SIG-M5 treated with dmso at 0.1 percent for 504 hours (cell line): ENCODE results near the gene SH3PXD2A.
"Not testable (repeated sequence)": the region's sequence is repeated elsewhere in the genome, so short reads cannot be mapped to it uniquely, and the experiment has no call there.

ENCODE experiments used
- DNase-seq: peaks from one replicate; lab custom pipeline; 2025; ENCODE audit not compliant: unreplicated experiment; lab: John Stamatoyannopoulos, UW

The SH3PXD2A gene

GRCh38 chr10:103772096-103772845 is 83.1 kb downstream of the SH3PXD2A start:
- DNase-seq: peak; percentile 37

GRCh38 chr10:103770139-103770538 is 85.2 kb downstream of the SH3PXD2A start:
- DNase-seq: no peak

GRCh38 chr10:103769176-103769575 is 86.2 kb downstream of the SH3PXD2A start:
- DNase-seq: peak; percentile 27

- no peak for DNase-seq
These were observed 87.0 kb downstream of the SH3PXD2A start for GRCh38 chr10:103768345-103768744.

DNA sequence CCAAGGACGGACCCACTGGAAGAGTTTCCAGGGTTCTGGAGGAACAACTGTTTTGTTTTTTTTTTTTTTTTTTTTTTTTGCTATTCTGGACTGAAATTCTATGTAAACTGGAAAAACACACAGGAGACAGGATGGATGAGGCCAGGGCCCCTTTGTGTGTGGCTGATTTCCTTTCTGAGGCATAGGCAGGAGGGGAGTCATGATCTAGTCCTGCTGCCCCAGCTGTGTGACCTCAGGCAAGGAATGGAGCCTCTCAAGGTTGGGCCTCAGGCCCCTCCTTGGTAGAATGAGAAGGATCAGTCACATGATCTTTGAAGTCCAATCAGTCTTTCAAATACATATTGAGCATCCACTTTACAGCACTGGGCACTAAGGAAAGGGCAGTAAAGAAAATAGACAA is 87.6 kb downstream of the SH3PXD2A start:
- DNase-seq: no peak

DNA sequence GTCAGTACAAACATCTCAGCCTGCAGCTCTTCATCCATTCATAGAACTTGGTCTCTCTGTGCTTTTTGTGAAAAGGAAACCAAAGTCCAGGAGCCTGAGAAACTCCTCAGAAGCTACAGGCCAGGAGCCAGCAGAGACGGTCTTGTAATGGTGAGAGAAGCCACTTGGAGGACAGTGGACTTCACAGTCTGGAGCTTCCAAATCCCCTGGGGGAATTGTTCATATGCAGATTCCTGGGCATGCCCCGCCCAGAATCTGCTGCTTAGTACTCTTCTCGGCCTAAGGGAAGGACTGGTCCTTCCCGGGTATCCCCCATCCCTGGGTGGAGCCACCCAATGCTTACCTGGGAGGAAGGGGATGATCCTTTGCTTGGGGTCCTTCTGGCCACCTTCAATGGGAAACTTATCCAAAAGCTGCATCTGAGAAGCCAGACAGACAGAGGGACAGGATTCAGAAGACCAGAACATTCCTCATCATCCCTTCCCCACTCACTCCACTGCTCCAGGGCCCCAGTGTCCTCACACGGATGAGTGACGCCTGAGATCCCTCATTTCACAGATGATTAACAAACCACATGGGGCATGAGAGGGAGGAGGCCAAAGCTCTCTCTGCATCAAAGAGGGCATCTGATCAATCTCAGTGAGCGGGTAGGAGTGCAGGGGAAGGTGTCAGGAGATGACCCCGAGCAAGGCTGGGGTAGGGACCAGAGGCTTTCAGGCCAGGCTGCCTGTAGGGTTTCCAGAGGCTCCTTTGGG is 88.4 kb downstream of the SH3PXD2A start:
- DNase-seq: no peak

DNA sequence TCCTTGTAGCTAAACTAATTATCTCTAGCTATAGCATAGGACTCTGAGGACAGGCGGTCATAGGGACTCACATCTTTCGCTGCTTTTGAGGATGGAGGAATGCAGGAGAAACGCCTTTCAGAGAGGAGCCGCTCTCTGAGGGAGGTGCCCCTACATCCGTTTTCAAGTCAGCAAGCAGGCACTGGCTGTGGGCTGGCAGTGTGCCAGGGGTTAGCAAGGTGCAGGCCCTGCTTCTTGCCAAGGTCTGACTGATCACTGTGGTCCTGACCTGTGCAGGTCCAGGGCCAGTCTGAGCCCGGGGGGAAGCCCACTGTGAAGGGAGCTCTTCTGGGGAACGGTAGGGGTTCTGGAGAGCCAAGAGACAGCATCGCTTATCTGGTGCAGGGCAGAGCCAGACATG is 89.4 kb downstream of the SH3PXD2A start:
- DNase-seq: no peak

DNA sequence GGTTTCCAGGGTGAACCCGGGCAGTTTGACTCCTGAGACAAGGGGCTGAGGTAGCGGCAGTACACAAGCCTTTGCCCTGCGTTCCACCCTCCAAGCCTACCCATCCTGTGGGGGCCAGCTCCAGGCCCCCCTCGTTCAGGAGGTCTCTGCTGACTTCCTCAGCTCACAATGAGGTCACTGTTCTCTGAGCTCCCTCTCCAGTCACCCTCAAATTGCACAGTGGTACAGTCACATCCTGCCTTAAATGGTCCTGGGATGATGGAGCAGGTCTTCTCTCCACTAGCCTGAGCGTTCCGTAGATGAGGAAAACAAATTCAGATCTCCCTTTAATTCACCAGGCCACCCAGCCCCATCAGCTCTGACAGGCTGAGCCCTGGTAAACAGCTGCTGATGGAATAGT is 90.2 kb downstream of the SH3PXD2A start:
- no peak for DNase-seq

DNA sequence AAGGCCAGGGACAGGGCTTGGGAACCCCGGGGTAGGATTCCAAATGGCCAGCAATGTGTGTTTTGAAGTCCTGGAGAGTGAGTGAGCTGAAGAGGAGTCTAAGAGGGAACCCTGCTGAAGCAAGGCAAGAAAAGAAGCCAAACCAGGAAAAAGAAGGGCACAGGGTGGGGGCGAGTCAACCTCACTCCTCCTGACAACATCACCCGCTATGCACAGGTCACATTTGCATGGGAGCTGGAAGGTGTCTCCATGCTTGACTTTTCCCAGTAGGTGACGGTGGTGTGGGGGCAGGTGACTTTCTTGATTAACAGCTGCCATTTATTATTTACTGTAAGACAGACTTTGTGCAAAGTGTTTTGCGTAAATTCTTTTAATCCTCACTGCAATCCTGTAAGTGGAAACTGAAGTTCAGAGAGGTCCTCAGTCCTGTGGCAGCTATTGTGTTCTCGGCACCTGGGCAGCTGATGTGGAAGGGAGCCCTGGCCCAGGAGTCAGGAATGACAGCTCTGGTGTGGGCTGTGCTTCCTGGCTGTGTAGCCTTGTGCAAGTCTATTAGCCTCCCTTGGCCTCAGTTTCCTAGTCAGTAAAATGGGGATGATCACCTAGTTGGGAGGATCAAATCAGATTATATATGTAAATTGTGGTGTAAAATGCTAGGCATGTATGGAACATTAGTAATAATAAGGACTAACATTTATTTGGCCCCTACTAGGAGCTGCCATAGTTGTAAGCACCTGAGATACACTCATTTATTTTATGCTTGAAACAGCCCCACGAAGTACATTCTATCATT is 90.9 kb downstream of the SH3PXD2A start:
- no peak for DNase-seq

- DNase-seq: peak; percentile 83
These were observed 91.8 kb downstream of the SH3PXD2A start for GRCh38 chr10:103763374-103764202.

GRCh38 chr10:103762916-103763315 is 92.5 kb downstream of the SH3PXD2A start:
- DNase-seq: no peak

- DNase-seq: no peak
These were observed 93.2 kb downstream of the SH3PXD2A start for GRCh38 chr10:103762162-103762561.

GRCh38 chr10:103761075-103761920 is 94.1 kb downstream of the SH3PXD2A start:
- no peak for DNase-seq

DNA sequence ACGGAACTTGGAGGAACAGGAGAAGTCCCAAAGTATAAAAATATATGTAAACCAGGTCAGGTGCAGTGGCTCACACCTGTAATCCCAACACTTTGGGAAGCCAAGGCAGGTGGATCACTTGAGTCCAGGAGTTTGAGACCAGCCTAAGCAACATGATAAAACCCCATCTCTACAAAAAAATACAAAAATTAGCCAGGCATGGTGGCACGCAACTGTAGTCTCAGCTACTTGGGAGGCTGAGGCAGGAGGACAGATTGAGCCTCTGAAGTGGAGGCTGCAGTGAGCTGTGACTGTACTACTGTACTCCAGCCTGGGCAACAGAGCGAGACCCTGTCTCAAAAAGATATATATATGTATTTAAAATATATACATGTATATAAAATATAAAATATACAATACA is 95.1 kb downstream of the SH3PXD2A start:
- not testable (repeated sequence) for DNase-seq

DNA sequence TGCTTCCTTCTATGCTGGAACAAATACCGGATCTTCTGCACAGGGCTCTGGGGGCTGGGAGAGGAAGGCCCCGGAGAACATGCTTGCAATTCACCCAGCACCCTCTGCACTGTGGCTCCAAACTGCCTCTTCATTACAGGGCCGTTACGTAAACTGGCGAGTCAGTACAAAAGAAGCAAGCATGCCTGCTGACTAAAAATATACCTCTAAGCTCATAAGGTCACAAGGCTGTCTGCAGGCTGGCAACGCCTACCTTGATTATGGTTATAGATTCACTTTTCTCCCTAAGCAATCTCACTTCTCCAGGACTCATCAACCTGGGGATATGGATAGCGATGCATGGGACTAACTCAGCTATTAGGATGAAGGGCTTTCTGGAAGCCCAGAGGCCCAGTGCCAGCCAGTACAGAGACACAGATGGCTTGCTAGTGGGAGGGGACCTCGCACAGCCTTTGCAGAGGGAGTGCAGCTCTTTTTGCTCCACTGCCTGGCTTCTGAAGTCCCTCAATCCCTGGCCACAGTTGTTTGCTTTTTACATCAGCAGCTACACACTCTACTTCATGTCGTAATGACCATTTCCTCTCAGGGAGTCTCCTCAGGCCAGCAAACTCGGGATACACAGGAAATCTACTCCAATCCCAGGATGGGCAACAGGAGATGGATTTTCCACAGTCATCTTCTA is 96.1 kb downstream of the SH3PXD2A start:
- peak; percentile 96 for DNase-seq

DNA sequence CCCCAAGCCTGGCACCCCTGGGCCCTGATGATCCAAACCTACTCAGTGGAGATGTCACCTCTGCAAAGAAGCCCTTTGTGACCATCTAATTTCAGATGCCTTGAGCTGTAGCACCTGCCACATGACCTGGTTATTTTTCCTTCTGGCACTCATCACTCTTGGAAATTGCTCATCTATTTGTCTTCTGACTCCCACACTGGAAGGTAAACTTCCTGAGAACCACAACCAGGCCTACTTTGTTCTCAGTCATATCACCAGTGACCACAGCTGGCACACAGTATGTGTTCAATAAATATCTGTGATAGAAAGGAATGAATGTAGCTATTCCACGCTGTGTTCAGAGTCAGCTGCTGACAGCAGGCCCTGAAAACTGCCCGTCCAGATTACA is 97.1 kb downstream of the SH3PXD2A start:
- no peak for DNase-seq

- peak; percentile 83 for DNase-seq
These were observed 97.7 kb downstream of the SH3PXD2A start for GRCh38 chr10:103757531-103758293.

DNA sequence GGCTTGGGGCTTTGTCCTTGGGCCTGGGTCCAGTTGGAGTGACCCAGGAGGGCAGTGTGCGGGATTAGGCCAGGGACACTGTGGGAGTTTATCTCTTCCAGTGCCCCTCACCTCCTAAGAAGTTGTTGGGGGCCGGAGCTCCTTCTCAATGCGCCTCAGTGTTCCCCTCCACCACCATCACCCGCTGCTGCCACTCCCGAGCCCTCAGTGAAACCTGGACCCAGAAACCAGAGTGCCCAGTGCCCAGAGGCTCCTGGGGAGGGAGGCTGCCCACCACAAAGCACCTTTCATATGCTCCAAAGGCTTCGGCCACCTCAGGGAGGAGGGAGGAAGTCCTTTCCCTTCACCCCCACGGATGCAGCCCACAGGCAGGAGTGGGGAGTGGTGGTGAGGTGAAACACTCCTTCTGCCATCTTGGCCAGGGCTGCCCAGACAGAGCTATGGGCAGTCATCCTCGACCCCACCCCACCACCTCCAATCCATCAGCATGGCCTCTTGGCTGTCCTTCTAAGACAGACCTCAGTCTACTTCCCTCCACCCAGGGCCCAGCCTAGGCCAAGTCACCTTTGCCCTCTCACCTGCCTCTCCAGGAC is 99.0 kb downstream of the SH3PXD2A start:
- DNase-seq: no peak
